GM19463 (cell line): ENCODE data around the gene MSRB3.

Experiments used
- ATAC-seq: cut with Tn5 transposase; IDR thresholded peaks from one replicate; pipeline ENCODE4 v1.9.1; 2021; ENCODE audit warnings: mild to moderate bottlenecking, moderate library complexity; ENCODE audit not compliant: unreplicated experiment

MSRB3 gene

DNA sequence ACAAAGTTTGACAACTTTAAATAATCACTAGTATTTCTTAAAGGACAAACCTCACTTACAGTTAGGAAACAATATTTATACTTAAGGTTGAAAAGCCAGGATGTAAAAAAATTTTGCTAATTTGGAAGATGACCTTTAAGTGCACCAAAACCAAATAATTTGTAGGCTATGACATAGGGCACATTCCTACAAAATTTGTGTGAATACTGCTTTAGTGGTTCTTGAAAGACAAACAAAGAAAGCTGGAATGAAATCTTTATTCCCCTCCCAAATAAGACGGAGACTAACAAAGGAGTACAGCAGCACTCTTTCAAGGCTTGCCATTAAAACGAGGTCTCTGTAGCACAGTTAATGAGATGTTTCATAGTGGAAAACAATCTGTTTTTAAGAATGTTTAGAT, 45.6 kb downstream of the MSRB3 start:
- ATAC-seq, result no peak

GRCh38 chr12:65324551-65324950, 46.1 kb downstream of the MSRB3 start:
- ATAC-seq, result no peak

DNA sequence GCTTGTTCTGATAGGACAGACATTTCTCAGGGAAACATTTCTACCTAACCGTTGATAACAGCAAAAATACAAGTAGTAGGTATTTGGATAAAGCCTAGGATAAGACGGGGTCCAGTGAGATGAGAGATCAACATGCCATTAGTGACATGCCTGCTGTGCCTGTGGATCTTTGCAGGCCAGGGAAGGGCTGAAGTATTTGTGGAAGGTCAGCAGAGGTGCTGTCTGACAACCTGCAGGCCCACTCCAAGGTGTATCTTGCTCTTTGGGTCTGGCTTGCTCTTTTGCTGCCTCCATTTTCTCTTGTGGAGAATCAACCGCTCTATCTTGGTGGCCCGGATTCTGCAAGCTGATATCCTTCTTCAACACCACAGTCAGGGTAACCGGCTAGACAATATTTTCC, 46.7 kb downstream of the MSRB3 start:
- ATAC-seq, result no peak

DNA sequence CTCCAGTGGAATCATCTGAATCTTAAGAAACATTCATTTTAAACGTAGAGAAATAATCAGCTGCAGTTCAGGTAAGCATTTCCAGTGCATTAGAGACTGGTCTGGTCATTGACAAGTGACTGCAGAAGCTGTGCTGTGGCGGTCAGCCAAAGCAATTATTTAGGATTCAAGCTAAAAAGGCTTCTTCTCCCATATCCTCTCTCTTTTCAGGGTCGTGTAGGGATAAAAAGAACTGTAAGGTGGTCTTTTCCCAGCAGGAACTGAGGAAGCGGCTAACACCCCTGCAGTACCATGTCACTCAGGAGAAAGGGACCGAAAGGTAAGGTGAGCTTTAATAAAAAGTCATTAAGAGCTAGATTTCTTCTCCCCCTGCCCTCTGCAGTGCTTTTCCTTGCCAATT, 48.1 kb downstream of the MSRB3 start:
- ATAC-seq, result no peak

GRCh38 chr12:65327207-65328076, 49.0 kb downstream of the MSRB3 start:
- ATAC-seq, result no peak

DNA sequence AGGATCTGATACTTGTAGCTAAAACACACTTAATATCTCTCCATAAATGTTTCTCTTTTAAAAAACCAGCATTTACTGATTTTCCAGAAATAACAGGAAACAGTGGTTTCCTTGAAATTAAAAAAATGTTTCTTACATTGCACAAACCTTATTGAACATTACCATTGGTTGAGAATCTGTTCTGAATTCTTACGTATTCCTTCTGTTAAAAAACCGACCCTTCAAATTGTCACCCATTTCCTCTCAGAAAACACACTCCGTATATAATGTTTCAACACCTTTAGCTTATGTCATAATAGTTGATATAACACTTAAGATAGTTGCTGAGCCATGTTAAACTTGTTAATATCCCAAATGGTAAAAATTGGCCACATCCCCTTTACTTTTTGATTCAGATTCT, 51.2 kb downstream of the MSRB3 start:
- no peak for ATAC-seq

DNA sequence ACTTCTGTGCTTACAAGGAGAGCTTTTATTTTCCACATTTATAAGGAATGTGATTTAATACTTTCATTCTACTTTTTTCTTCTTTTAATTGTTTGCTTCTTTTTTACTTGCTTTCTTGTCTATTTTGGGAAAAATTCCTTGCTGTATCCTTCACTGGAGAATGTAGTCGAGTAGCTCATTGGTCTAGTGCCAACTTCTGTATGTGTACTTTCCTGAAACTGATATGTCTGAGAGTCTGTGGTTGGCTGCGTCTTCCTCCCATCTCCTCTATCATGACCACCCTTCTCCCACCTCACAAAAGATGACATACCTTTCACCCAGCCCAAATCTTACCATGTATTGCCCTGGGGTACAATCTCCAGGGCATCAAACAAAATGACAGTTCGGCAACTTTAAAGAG, 51.8 kb downstream of the MSRB3 start:
- ATAC-seq, result no peak

GRCh38 chr12:65331456-65331855, 53.0 kb downstream of the MSRB3 start:
- no peak for ATAC-seq

DNA sequence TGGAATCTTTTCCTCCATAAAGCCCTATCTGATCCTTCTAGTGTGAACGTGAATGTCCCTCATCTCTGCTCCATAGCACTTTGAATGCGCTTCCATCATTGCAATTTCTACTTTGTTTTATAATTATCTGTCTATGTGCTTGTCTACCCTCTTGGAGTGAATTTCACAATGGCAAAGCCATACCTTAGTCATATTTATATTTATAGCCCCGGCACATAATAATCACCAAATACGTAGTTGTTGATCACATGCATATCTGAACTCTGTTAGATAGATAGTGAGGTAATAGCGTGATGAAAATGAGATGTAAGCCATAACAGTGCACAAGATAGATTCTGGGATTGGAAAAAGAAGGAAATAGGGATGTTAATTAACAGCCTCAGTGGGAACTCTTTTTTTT, 55.2 kb downstream of the MSRB3 start:
- no peak for ATAC-seq

- ATAC-seq, result no peak
Observed at GRCh38 chr12:65334521-65334920, 56.0 kb downstream of the MSRB3 start.

DNA sequence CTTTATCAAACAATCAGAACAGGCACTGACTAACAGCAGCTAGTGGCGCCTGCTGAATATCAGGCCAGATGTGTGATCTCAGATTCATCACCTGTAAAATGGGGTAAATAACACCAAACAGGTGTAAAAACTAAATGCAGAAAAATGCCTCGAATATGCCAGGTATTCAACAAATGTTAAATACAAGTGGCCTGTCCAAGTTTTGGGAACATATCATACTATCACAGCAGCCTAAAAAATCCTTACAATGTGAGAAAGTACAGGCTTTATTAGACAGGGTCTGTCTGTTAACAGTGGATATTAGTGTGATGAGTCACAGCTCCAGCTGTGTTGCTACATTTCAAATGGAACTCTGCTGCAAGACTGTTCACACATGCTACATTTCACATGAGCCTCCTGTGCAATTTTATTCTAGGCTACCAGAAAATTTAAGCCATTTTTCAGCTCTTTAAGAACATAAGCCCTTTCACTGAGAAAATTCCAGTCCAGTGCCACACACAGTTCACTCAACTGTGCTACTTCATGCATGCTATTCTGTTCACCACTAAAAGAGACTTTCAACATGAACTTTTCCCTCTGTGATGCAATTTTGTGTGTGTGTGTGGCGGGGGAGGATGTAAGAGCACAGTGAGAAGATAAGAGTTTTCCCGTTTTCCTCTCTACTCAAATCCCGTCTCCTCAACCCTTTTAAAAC, 56.7 kb downstream of the MSRB3 start:
- ATAC-seq, result no peak

- ATAC-seq, result no peak
Observed at GRCh38 chr12:65335981-65336380, 57.5 kb downstream of the MSRB3 start.

DNA sequence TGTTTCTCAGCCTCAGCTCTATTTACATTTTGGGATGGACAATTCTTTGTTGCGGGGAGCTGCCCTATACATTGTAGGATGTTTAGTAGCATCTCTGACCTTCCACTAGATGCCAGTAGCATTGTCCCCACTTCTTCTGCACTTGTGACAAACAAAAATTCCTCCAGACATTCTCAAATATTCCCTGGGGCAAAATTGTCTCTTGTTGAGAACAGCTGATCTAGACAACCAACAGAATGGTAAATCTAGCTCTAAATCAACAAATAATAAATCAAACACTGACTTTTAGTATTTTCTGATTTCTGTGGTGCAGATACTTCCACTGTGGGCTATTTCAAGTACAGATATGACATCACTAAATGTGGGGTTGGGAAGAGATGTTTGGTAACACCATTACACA, 60.7 kb downstream of the MSRB3 start:
- ATAC-seq, result no peak

- no peak for ATAC-seq
Observed at GRCh38 chr12:65343230-65343629, 64.7 kb downstream of the MSRB3 start.

DNA sequence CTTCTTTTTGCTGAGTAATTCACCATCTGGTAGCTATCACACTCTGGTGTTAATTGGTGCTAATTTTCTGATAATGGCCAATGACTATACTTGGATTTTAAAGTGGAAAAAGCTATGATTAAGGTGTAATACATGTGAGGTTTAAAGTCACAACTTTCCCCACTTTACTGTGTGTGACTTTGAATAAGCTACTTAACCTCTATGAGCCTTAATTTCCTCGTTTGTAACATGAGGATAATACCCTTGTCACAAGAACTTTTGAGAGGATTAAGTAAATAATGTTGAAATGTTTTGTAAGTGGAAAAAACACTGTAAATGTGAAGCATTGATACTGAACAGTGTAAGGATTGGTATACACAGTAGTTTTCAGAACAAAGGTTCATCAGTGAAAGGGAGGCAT, 65.3 kb downstream of the MSRB3 start:
- no peak for ATAC-seq

DNA sequence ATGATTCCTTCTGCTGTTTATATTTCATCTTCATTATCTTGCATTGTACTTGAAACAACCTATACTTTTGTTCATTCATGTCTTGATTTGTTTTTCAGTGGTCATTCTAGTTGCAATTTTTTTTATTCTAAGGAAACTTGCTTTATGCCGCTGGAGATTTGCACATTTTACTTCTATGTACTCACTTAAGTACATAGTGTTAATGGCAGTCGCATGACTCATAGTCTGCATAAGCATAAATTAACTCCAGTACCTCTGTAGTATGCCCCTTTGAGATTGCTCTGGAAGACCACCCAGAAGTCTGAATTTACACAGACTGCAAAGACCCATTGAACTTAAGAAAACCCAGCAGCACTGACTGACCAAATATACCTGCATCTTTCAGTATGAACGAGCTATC, 77.0 kb downstream of the MSRB3 start:
- ATAC-seq, result no peak

GRCh38 chr12:65362234-65363031, 84.0 kb downstream of the MSRB3 start:
- ATAC-seq, result no peak

DNA sequence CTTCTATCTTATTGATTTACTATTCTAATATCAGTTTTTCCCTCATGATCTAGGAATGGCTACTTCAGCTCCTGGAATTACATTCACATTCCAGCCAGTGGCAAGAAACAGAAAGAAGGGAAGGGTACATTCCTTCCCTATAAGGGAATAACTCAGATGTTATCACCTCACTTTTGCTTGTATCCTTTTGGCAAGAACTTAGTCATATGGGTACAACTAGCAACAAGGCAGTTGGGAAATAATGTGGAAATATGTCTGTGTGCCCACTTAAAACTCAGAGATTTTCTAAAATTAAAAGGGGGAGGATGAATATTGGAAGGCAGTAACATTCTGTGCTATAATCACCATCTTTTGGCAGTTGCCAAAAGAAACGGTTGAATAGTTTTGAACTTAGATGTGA, 85.6 kb downstream of the MSRB3 start:
- no peak for ATAC-seq

DNA sequence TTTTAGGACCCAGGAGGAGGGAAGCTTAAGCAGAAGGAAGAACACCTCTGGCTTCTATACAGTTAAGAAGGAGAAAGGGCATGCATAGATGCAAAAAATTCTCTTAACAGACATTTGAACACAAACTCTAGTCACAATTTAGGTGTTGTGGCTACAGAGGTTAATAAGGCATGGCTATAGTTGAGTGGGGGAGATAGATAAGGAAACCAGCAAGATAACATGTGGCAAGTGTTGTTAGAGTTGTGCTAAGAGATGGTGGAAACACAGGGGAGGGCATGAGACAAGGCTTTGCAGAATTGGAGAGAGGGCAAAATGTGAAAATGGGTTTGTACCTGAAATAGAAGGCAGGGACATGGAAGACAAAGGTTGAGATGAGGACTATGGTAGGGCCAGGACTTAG, 88.9 kb downstream of the MSRB3 start:
- ATAC-seq, result no peak

- ATAC-seq, result no peak
Observed at GRCh38 chr12:65368055-65368454, 89.6 kb downstream of the MSRB3 start.

DNA sequence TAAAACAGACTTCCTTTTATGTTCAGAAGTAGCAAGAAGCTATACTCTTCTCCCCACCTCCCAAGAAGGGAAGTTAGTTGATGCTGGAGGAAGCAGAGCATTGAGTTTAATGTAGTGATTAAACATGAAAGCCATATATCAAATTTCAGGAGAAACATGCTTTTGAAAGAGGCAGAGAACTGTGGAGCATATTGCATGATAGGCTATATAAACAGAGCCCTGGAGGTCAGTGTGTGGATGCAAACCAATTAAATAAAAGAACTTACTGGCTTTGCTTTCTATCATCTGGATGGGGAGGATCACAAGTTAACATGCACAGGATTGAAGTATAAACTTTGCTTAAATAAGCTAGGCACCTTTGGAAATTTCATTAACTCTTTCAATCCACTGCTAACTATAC, 94.1 kb downstream of the MSRB3 start:
- no peak for ATAC-seq

GRCh38 chr12:65384240-65384639, 105.8 kb downstream of the MSRB3 start:
- no peak for ATAC-seq
